ENCODE data around the gene AGFG2. TPM values are rescaled to one million over a fixed set of nuclear protein-coding genes. Genes with fewer than 3 reads are reported as not detected.

AGFG2 gene
- total RNA-seq, 3 donors from 2014 or later (not counting 1 experiment from before 2014, with no cell fraction given): 21.5 to 32.6 (median 22.2) TPM

- Histone ChIP-seq H3K9me3 (ENCODE audit: control insufficient read depth, insufficient read depth, low read length) (no peaks in the 10 kb centered on the region), H3K27ac (ENCODE audit: low read length) (no peak overlapping the region), H3K36me3 (ENCODE audit: control insufficient read depth, insufficient read depth, low read length) (peaks cover 40% of the 10 kb centered on the region), H3K4me3 (ENCODE audit: low read length) (no peak overlapping the region), H3K4me1 (ENCODE audit: control insufficient read depth, insufficient read depth, low read length) (peaks cover 38% of the 10 kb centered on the region), H3K27me3 (ENCODE audit: control insufficient read depth, insufficient read depth, low read length) (no peaks in the 10 kb centered on the region)
- intact Hi-C loops (cut with micrococcal nuclease): no loop called here
- DNase-seq (no peak), ATAC-seq (no peak)
- H3K4me1 Mint-ChIP-seq: peaks cover 10 to 42% of the 10 kb centered on the region in 2 donors
- TF ChIP-seq CTCF (IDR thresholded peaks at IDR 0.05): no peak
- H3K4me3 Mint-ChIP-seq: no peak overlapping the region
- H3K27ac Mint-ChIP-seq: peak overlapping the region in 1 of 2 donors; percentile 44
- H3K27me3 Mint-ChIP-seq (ENCODE audit: low read depth in 2 of 2): no peaks in the 10 kb centered on the region
- H3K36me3 Mint-ChIP-seq: no peaks in the 10 kb centered on the region
- WGBS (ENCODE audit: insufficient coverage): 93% methylated on average over 20 of the region's 20 CpGs
- no peaks in the 10 kb centered on the region for H3K9me3 Mint-ChIP-seq
These were observed 33.4 kb downstream of the AGFG2 start for GRCh38 chr7:100572281-100572948.

- intact Hi-C loops (cut with micrococcal nuclease): no loop called here
- H3K27ac ChIP-seq (ENCODE audit: low read length): no peak overlapping the region
- H3K27me3 Mint-ChIP-seq (ENCODE audit: low read depth in 2 of 2): no peaks in the 10 kb centered on the region
- no peak for TF ChIP-seq CTCF (IDR thresholded peaks at IDR 0.05)
- H3K36me3 ChIP-seq (ENCODE audit: control insufficient read depth, insufficient read depth, low read length): peaks cover 47% of the 10 kb centered on the region
- H3K4me3 Mint-ChIP-seq: no peak overlapping the region
- ATAC-seq (no peak), DNase-seq (no peak)
- no peak overlapping the region for H3K27ac Mint-ChIP-seq
- H3K9me3 Mint-ChIP-seq: no peaks in the 10 kb centered on the region
- H3K27me3 ChIP-seq (ENCODE audit: control insufficient read depth, insufficient read depth, low read length): no peaks in the 10 kb centered on the region
- peaks cover 10 to 36% of the 10 kb centered on the region in 2 donors for H3K4me1 Mint-ChIP-seq
- H3K36me3 Mint-ChIP-seq: no peaks in the 10 kb centered on the region
- H3K4me1 ChIP-seq (ENCODE audit: control insufficient read depth, insufficient read depth, low read length): peaks cover 32% of the 10 kb centered on the region
- WGBS (ENCODE audit: insufficient coverage): 96% methylated on average over 30 of the region's 30 CpGs
- H3K9me3 ChIP-seq (ENCODE audit: control insufficient read depth, insufficient read depth, low read length): no peaks in the 10 kb centered on the region
- no peak overlapping the region for H3K4me3 ChIP-seq (ENCODE audit: low read length)
These were observed 34.1 kb downstream of the AGFG2 start for GRCh38 chr7:100572949-100573675.

DNA sequence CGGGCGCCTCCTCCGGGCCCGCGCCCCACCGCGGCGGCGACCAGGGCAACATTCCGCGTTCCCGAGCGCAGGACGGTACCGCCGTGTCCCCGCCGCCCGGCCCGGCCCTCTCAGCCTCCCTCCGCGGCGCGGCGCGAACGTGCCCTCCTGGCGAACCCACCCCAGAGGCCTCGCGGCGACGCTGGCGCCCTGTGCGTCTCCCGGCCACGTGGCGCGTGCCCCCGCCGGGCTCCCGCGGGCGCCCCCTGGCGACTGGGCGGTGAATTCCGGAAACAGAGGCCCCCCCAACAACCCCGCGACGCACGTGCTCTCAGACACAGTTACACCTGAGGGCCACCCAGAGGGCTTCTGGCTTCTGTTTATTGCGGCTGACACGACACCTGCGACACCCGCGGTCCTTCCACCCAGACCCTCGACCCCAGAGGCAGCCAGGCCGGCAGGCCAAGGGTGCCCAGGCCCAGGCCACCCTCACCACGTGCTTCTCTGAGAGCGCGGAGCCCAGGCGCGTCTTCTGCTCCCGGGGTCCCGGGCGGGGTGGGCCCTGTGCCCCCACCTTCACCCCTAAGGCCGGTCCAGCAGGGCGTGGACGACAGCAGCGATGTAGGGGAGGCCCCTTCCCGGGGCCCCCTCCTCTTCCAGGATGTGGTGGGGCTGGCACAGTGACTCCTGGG is 34.8 kb downstream of the AGFG2 start, which contains the start of gene SAP25:
TSS of gene SAP25 (minus strand) at position 210 of the 671 bp plus-strand sequence. CDS start at position 52, 158 bp downstream.
- no peaks in the 10 kb centered on the region for H3K27me3 Mint-ChIP-seq (ENCODE audit: low read depth in 2 of 2)
- H3K4me1 Mint-ChIP-seq: peaks cover 7 to 30% of the 10 kb centered on the region in 2 donors
- DNase-seq: no peak
- H3K36me3 ChIP-seq (ENCODE audit: control insufficient read depth, insufficient read depth, low read length): peaks cover 54% of the 10 kb centered on the region
- intact Hi-C loops (cut with micrococcal nuclease): no loop called here
- peak within 1 kb of the TSS in 1 of 2 donors; percentile 14 for H3K27ac Mint-ChIP-seq
- no peaks in the 10 kb centered on the region for H3K27me3 ChIP-seq (ENCODE audit: control insufficient read depth, insufficient read depth, low read length)
- H3K4me3 ChIP-seq (ENCODE audit: low read length): no peak within 1 kb of the TSS
- H3K4me3 Mint-ChIP-seq: no peak within 1 kb of the TSS
- H3K36me3 Mint-ChIP-seq: no peaks in the 10 kb centered on the region
- no peaks in the 10 kb centered on the region for H3K9me3 Mint-ChIP-seq
- 96% methylated on average over 70 of the region's 70 CpGs for WGBS (ENCODE audit: insufficient coverage)
- ATAC-seq: no peak
- TF ChIP-seq CTCF (IDR thresholded peaks at IDR 0.05): no peak
- H3K9me3 ChIP-seq (ENCODE audit: control insufficient read depth, insufficient read depth, low read length): no peaks in the 10 kb centered on the region
- peaks cover 24% of the 10 kb centered on the region for H3K4me1 ChIP-seq (ENCODE audit: control insufficient read depth, insufficient read depth, low read length)
- H3K27ac ChIP-seq (ENCODE audit: low read length): no peak within 1 kb of the TSS
